ENCODE data around the gene ZCCHC13. TPM values are rescaled to one million over a fixed set of nuclear protein-coding genes. Genes with fewer than 3 reads are reported as not detected.
A peak's percentile ranks its signal among the peaks of the same experiment; 100 is the strongest.
"Not testable (repeated sequence)": the region's sequence is repeated elsewhere in the genome, so short reads cannot be mapped to it uniquely, and the experiment has no call there.

The ZCCHC13 gene
- total and polyA plus RNA-seq, 12 donors = not detected

GRCh38 chrX:74340051-74340450, 36.1 kb downstream of the ZCCHC13 start:
- Histone ChIP-seq H3K4me1 (replicated peaks in 1 of 2) (no peaks in the 10 kb centered on the region), H3K27ac (no peak overlapping the region), H3K36me3 (replicated peaks in 1 of 2) (no peaks in the 10 kb centered on the region), H3K4me3 (no peak overlapping the region), H3K27me3 (peaks cover 6% of the 10 kb centered on the region), H3K9me3 (replicated peaks in 1 of 3) (no peaks in the 10 kb centered on the region)
- no peak for DNase-seq
- intact Hi-C loops (cut with DNase I) = loop anchor here in 1 of 2 donors (10.0 kb wide), 2 partner anchors 205 to 485 kb away; partner anchors contain the start of gene XIST
- TF ChIP-seq CTCF (IDR thresholded peaks at IDR 0.05) (no peak), POLR2A (IDR thresholded peaks at IDR 0.05) (no peak)

- H3K27ac ChIP-seq; H3K4me1 ChIP-seq (replicated peaks in 1 of 2); H3K9me3 ChIP-seq (replicated peaks in 1 of 3); H3K4me3 ChIP-seq; H3K36me3 ChIP-seq (replicated peaks in 1 of 2); DNase-seq; H3K27me3 ChIP-seq: not testable (repeated sequence)
- intact Hi-C loops (cut with DNase I) = loop anchor here in 1 of 2 donors (10.0 kb wide), 2 partner anchors 207 to 487 kb away; partner anchors contain the start of gene XIST
- 77 to 89% (median 81%) methylated on average over 3 to 5 of the region's 5 CpGs for WGBS, 4 donors
Observed at GRCh38 chrX:74342211-74342610, 38.2 kb downstream of the ZCCHC13 start.

- intact Hi-C loops (cut with DNase I) = loop anchor here in 1 of 2 donors (10.0 kb wide), 2 partner anchors 209 to 489 kb away; partner anchors contain the start of gene XIST
- TF ChIP-seq CTCF (IDR thresholded peaks at IDR 0.05) = peak; percentile 50 to 69 (median 60)
- no peak for TF ChIP-seq POLR2A (IDR thresholded peaks at IDR 0.05)
- 25 to 51% (median 45%) methylated on average over 2 to 3 of the region's 3 CpGs for WGBS, 4 donors
- no peaks in the 10 kb centered on the region for H3K4me1 ChIP-seq (replicated peaks in 1 of 2)
- peaks cover 9% of the 10 kb centered on the region for H3K27me3 ChIP-seq
- no peaks in the 10 kb centered on the region for H3K9me3 ChIP-seq (replicated peaks in 1 of 3)
- DNase-seq = peak; percentile 53 to 79 (median 74)
- H3K4me3 ChIP-seq = no peak overlapping the region
- no peaks in the 10 kb centered on the region for H3K36me3 ChIP-seq (replicated peaks in 1 of 2)
- no peak overlapping the region for H3K27ac ChIP-seq
Observed at GRCh38 chrX:74343343-74344279, 39.6 kb downstream of the ZCCHC13 start.

- WGBS, 4 donors = 44 to 68% (median 64%) methylated on average over 2 to 4 of the region's 4 CpGs
- H3K27ac ChIP-seq = no peak overlapping the region
- no peaks in the 10 kb centered on the region for H3K4me1 ChIP-seq (replicated peaks in 1 of 2)
- no peak overlapping the region for H3K4me3 ChIP-seq
- DNase-seq = no peak
- TF ChIP-seq POLR2A (IDR thresholded peaks at IDR 0.05) (no peak), CTCF (IDR thresholded peaks at IDR 0.05) (no peak)
- H3K9me3 ChIP-seq (replicated peaks in 1 of 3) = no peaks in the 10 kb centered on the region
- H3K27me3 ChIP-seq = peaks cover 9% of the 10 kb centered on the region
- intact Hi-C loops (cut with DNase I) = loop anchor here in 1 of 2 donors (10.0 kb wide), 2 partner anchors 209 to 489 kb away; partner anchors contain the start of gene XIST
- no peaks in the 10 kb centered on the region for H3K36me3 ChIP-seq (replicated peaks in 1 of 2)
Observed at GRCh38 chrX:74344280-74344622, 40.3 kb downstream of the ZCCHC13 start.

Measured in adrenal gland (tissue), 12 donors.